ENCODE results near the gene DCP1B.

DNA sequence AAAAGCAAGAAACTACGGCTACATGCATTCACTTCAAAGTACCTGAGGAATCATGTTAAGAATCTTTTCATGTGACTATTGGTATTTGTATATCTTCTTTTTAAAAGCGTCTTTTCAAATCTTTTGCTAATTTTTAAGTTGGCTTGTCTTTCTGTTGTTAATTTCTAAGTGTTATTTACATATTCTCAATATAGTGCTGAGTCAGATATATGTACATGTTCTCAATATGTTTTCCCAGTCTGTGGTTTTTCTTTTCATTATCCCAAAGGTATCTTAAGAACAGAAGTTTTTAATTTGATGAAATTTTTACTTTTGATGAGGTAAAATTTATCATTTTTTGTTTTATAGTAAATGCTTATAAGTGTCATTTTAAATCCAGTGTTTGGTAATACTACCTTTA lies 24.0 kb downstream of the DCP1B start:
- TF ChIP-seq, protein P1, sequence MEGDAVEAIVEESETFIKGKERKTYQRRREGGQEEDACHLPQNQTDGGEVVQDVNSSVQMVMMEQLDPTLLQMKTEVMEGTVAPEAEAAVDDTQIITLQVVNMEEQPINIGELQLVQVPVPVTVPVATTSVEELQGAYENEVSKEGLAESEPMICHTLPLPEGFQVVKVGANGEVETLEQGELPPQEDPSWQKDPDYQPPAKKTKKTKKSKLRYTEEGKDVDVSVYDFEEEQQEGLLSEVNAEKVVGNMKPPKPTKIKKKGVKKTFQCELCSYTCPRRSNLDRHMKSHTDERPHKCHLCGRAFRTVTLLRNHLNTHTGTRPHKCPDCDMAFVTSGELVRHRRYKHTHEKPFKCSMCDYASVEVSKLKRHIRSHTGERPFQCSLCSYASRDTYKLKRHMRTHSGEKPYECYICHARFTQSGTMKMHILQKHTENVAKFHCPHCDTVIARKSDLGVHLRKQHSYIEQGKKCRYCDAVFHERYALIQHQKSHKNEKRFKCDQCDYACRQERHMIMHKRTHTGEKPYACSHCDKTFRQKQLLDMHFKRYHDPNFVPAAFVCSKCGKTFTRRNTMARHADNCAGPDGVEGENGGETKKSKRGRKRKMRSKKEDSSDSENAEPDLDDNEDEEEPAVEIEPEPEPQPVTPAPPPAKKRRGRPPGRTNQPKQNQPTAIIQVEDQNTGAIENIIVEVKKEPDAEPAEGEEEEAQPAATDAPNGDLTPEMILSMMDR (IDR thresholded peaks at IDR 0.05), result no peak
- no peak for TF ChIP-seq POLR2A (IDR thresholded peaks at IDR 0.05)
